ENCODE data around the gene ARVCF. TPM values are rescaled to one million over a fixed set of nuclear protein-coding genes. Genes with fewer than 3 reads are reported as not detected.
A peak's percentile ranks its signal among the peaks of the same experiment; 100 is the strongest.

Gene ARVCF
- total RNA-seq, 1 experiment from 2014 or later, result 15.6 TPM

- H3K27me3 ChIP-seq (ENCODE audit: insufficient read depth, low read depth), result no peaks in the 10 kb centered on the region
- peaks cover 14% of the 10 kb centered on the region; the same call in 1 of the 2 replicates for H3F3A ChIP-seq (ENCODE audit: insufficient read depth, low read depth)
- H3K27ac ChIP-seq, result no peak overlapping the region
- BruUV-seq (replicated peaks), result no TSS peak
- H3K4me1 ChIP-seq (replicated peaks; ENCODE audit: insufficient read depth), result peaks cover 17% of the 10 kb centered on the region
- H3K79me2 ChIP-seq (ENCODE audit: low read depth), result no peaks in the 10 kb centered on the region
- TF ChIP-seq EZH2 (IDR thresholded peaks at IDR 0.05; ENCODE audit: low read depth), result no peak
- TF ChIP-seq, protein P1, sequence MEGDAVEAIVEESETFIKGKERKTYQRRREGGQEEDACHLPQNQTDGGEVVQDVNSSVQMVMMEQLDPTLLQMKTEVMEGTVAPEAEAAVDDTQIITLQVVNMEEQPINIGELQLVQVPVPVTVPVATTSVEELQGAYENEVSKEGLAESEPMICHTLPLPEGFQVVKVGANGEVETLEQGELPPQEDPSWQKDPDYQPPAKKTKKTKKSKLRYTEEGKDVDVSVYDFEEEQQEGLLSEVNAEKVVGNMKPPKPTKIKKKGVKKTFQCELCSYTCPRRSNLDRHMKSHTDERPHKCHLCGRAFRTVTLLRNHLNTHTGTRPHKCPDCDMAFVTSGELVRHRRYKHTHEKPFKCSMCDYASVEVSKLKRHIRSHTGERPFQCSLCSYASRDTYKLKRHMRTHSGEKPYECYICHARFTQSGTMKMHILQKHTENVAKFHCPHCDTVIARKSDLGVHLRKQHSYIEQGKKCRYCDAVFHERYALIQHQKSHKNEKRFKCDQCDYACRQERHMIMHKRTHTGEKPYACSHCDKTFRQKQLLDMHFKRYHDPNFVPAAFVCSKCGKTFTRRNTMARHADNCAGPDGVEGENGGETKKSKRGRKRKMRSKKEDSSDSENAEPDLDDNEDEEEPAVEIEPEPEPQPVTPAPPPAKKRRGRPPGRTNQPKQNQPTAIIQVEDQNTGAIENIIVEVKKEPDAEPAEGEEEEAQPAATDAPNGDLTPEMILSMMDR (conservative IDR thresholded peaks at IDR 0.05), result no peak
- ChIA-PET CTCF (no interaction called here), POLR2A (ENCODE audit: unreplicated experiment) (no interaction called here)
- H3K4me3 ChIP-seq, result no peak overlapping the region
- H3K9me3 ChIP-seq (ENCODE audit: insufficient read depth, low read depth), result no peaks in the 10 kb centered on the region
- H3K36me3 ChIP-seq (ENCODE audit: low read depth), result no peaks in the 10 kb centered on the region
- DNase-seq, result no peak
- H2AFZ ChIP-seq, result no peak overlapping the region
- no peaks in the 10 kb centered on the region for H4K20me1 ChIP-seq (ENCODE audit: insufficient read depth)
- intact Hi-C loops (cut with micrococcal nuclease; ENCODE audit: unreplicated experiment), result no loop called here
- H3K4me2 ChIP-seq, result no peak overlapping the region
- no peaks in the 10 kb centered on the region for H3K9me2 ChIP-seq (ENCODE audit: insufficient read depth)
Observed at GRCh38 chr22:19976671-19977070, 40.0 kb downstream of the ARVCF start.

DNA sequence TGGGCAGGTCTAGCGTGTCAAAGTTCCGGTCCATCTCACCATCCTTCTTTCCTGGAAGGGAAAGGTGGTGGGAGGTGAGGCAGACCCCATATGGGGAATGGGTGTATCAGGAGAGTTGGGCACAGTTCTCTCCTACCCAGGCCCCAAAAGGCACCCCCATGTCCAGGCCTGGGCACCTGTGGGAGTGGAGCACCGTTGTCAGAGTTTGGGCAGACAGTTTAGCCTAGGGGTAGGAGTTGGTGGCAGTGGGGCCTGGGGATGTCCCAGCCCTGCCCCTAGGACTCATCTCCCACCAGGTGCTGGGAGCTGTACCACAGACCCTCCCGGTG lies 41.0 kb downstream of the ARVCF start:
- no peaks in the 10 kb centered on the region for H4K20me1 ChIP-seq (ENCODE audit: insufficient read depth)
- no peaks in the 10 kb centered on the region for H3K9me2 ChIP-seq (ENCODE audit: insufficient read depth)
- intact Hi-C loops (cut with micrococcal nuclease; ENCODE audit: unreplicated experiment), result loop anchor here (2.0 kb wide), 1 partner anchor 45 kb away; the partner anchor contains the start of gene TANGO2
- CTCF ChIA-PET, result no interaction called here
- no peak overlapping the region for H3K4me3 ChIP-seq
- H2AFZ ChIP-seq, result no peak overlapping the region
- H3K27me3 ChIP-seq (ENCODE audit: insufficient read depth, low read depth), result no peaks in the 10 kb centered on the region
- H3K9me3 ChIP-seq (ENCODE audit: insufficient read depth, low read depth), result no peaks in the 10 kb centered on the region
- H3K4me1 ChIP-seq (replicated peaks; ENCODE audit: insufficient read depth), result peaks cover 17% of the 10 kb centered on the region
- POLR2A ChIA-PET (ENCODE audit: unreplicated experiment), result no interaction called here
- H3K4me2 ChIP-seq, result peak overlapping the region; percentile 18
- no peaks in the 10 kb centered on the region for H3K36me3 ChIP-seq (ENCODE audit: low read depth)
- peak overlapping the region; percentile 34 for H3K27ac ChIP-seq
- DNase-seq, result no peak
- BruUV-seq (replicated peaks), result no TSS peak
- no peak for TF ChIP-seq EZH2 (IDR thresholded peaks at IDR 0.05; ENCODE audit: low read depth)
- TF ChIP-seq, protein P1 (conservative IDR thresholded peaks at IDR 0.05), result no peak
- no peaks in the 10 kb centered on the region for H3K79me2 ChIP-seq (ENCODE audit: low read depth)
- H3F3A ChIP-seq (ENCODE audit: insufficient read depth, low read depth), result peaks cover 14% of the 10 kb centered on the region; the same call in 1 of the 2 replicates

- intact Hi-C loops (cut with micrococcal nuclease; ENCODE audit: unreplicated experiment), result loop anchor here (2.0 kb wide), 1 partner anchor 46 kb away; the partner anchor contains the start of gene TANGO2
- peak overlapping the region; percentile 18 for H3K4me2 ChIP-seq
- H3K79me2 ChIP-seq (ENCODE audit: low read depth), result no peaks in the 10 kb centered on the region
- no TSS peak for BruUV-seq (replicated peaks)
- CTCF ChIA-PET, result no interaction called here
- H2AFZ ChIP-seq, result no peak overlapping the region
- no peaks in the 10 kb centered on the region for H3K36me3 ChIP-seq (ENCODE audit: low read depth)
- H3F3A ChIP-seq (ENCODE audit: insufficient read depth, low read depth), result peaks cover 14% of the 10 kb centered on the region; the same call in 1 of the 2 replicates
- no peaks in the 10 kb centered on the region for H3K9me2 ChIP-seq (ENCODE audit: insufficient read depth)
- H3K27ac ChIP-seq, result peak overlapping the region; percentile 41
- no peak overlapping the region for H3K4me3 ChIP-seq
- POLR2A ChIA-PET (ENCODE audit: unreplicated experiment), result interaction anchor here (0.7 kb wide), 1 partner anchor 107 kb away, joined by 3 read pairs; no protein-coding TSS in a partner anchor
- H3K9me3 ChIP-seq (ENCODE audit: insufficient read depth, low read depth), result no peaks in the 10 kb centered on the region
- H3K4me1 ChIP-seq (replicated peaks; ENCODE audit: insufficient read depth), result peaks cover 17% of the 10 kb centered on the region
- TF ChIP-seq, protein P1 (conservative IDR thresholded peaks at IDR 0.05), result no peak
- no peak for TF ChIP-seq EZH2 (IDR thresholded peaks at IDR 0.05; ENCODE audit: low read depth)
- no peaks in the 10 kb centered on the region for H3K27me3 ChIP-seq (ENCODE audit: insufficient read depth, low read depth)
- H4K20me1 ChIP-seq (ENCODE audit: insufficient read depth), result no peaks in the 10 kb centered on the region
- peak; percentile 46 to 82 for DNase-seq
Observed at GRCh38 chr22:19974935-19975706, 41.5 kb downstream of the ARVCF start.
